Measurements from ENCODE around the gene SYNE1.

DNA sequence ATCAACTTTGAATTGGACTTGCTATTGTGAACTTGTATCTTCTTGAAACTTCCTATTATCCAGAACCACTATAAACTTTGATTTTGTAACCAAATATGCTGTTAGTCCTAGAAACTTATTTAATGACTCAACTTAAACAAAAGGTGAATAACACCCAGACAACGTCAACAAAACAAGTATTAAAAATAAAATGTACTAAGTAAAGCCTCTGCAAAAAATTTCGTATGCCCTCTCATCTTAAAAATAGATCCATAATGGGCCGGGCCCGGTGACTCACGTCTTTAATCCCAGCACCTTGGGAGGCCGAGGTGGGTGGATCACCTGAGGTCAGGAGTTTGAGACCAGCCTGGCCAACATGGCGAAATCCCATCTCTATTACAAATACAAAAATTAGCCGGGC is 428.0 kb downstream of the SYNE1 start:
- TF ChIP-seq EP300 (IDR thresholded peaks at IDR 0.05) (no peak), POLR2AphosphoS5 (IDR thresholded peaks at IDR 0.05) (no peak)
- TF ChIP-seq, protein P1, sequence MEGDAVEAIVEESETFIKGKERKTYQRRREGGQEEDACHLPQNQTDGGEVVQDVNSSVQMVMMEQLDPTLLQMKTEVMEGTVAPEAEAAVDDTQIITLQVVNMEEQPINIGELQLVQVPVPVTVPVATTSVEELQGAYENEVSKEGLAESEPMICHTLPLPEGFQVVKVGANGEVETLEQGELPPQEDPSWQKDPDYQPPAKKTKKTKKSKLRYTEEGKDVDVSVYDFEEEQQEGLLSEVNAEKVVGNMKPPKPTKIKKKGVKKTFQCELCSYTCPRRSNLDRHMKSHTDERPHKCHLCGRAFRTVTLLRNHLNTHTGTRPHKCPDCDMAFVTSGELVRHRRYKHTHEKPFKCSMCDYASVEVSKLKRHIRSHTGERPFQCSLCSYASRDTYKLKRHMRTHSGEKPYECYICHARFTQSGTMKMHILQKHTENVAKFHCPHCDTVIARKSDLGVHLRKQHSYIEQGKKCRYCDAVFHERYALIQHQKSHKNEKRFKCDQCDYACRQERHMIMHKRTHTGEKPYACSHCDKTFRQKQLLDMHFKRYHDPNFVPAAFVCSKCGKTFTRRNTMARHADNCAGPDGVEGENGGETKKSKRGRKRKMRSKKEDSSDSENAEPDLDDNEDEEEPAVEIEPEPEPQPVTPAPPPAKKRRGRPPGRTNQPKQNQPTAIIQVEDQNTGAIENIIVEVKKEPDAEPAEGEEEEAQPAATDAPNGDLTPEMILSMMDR (IDR thresholded peaks at IDR 0.05), result no peak

All from sigmoid colon (tissue), 4 donors.